Osteocyte (in vitro differentiated cells): ENCODE measurements around the gene KIF4A. TPM values are rescaled to one million over a fixed set of nuclear protein-coding genes. Genes with fewer than 3 reads are reported as not detected.

Experiments used
- DNase-seq: peaks from one replicate; pipeline ENCODE4 v3.0.0; 2021; ENCODE audit warnings: mixed read lengths; ENCODE audit not compliant: unreplicated experiment; ENCODE audit errors: extremely low spot score
- H3K27ac Mint-ChIP-seq: one replicate; pipeline ENCODE4 v1.8.0; 2021; ENCODE audit warnings: mild to moderate bottlenecking, mixed read lengths; ENCODE audit not compliant: unreplicated experiment
- H3K27me3 Mint-ChIP-seq: one replicate; pipeline ENCODE4 v1.8.0; 2021; ENCODE audit warnings: mixed read lengths; ENCODE audit not compliant: unreplicated experiment
- H3K36me3 Mint-ChIP-seq: one replicate; pipeline ENCODE4 v1.8.0; 2021; ENCODE audit warnings: mixed read lengths; ENCODE audit not compliant: unreplicated experiment
- H3K4me1 Mint-ChIP-seq: one replicate; pipeline ENCODE4 v1.8.0; 2021; ENCODE audit warnings: mixed read lengths; ENCODE audit not compliant: unreplicated experiment
- H3K4me3 Mint-ChIP-seq: one replicate; pipeline ENCODE4 v1.8.0; 2021; ENCODE audit warnings: mild to moderate bottlenecking, moderate library complexity, mixed read lengths; ENCODE audit not compliant: unreplicated experiment
- H3K9me3 Mint-ChIP-seq: one replicate; pipeline ENCODE4 v1.8.0; 2021; ENCODE audit warnings: mixed read lengths; ENCODE audit not compliant: unreplicated experiment
- CTCF ChIP-seq: fragments of 200-600 bp; sonication (generic); IDR thresholded peaks from 2 replicates; pipeline ENCODE4 v1.5.0; 2021; ENCODE audit warnings: antibody characterized with exemption, mild to moderate bottlenecking, moderate library complexity
- total RNA-seq: library from RNA; stranded (reverse); gene quantifications from 2 replicates; pipeline ENCODE4 v1.2.1, GENCODE V29; 2021

KIF4A gene
- total RNA-seq, 1 donor from 2014 or later: 6.1 TPM

- DNase-seq: no peak
- Mint-ChIP-seq H3K4me3 (no peak overlapping the region), H3K36me3 (peaks cover 2% of the 10 kb centered on the region), H3K27me3 (peaks cover 2% of the 10 kb centered on the region), H3K27ac (no peak overlapping the region), H3K9me3 (peaks cover 10% of the 10 kb centered on the region), H3K4me1 (no peaks in the 10 kb centered on the region)
- no peak for TF ChIP-seq CTCF
Measured at GRCh38 chrX:70247252-70247651, 42.7 kb upstream of the KIF4A start.

- no peak overlapping the region for H3K27ac Mint-ChIP-seq
- no peak for TF ChIP-seq CTCF
- H3K9me3 Mint-ChIP-seq: peaks cover 17% of the 10 kb centered on the region
- peaks cover 2% of the 10 kb centered on the region for H3K27me3 Mint-ChIP-seq
- H3K4me3 Mint-ChIP-seq: no peak overlapping the region
- H3K36me3 Mint-ChIP-seq: peaks cover 2% of the 10 kb centered on the region
- H3K4me1 Mint-ChIP-seq: no peaks in the 10 kb centered on the region
- DNase-seq: no peak
Measured at GRCh38 chrX:70252491-70252890, 37.4 kb upstream of the KIF4A start.

- DNase-seq: no peak
- Mint-ChIP-seq H3K4me1 (no peaks in the 10 kb centered on the region), H3K9me3 (peaks cover 17% of the 10 kb centered on the region), H3K27ac (no peak overlapping the region), H3K27me3 (peaks cover 2% of the 10 kb centered on the region), H3K36me3 (peaks cover 2% of the 10 kb centered on the region), H3K4me3 (no peak overlapping the region)
- TF ChIP-seq CTCF: no peak
Measured at GRCh38 chrX:70253377-70254062, 36.4 kb upstream of the KIF4A start.

- no peak overlapping the region for H3K27ac Mint-ChIP-seq
- H3K27me3 Mint-ChIP-seq: peaks cover 2% of the 10 kb centered on the region
- no peaks in the 10 kb centered on the region for H3K4me1 Mint-ChIP-seq
- no peak overlapping the region for H3K4me3 Mint-ChIP-seq
- peaks cover 2% of the 10 kb centered on the region for H3K36me3 Mint-ChIP-seq
- no peak for TF ChIP-seq CTCF
- H3K9me3 Mint-ChIP-seq: peaks cover 17% of the 10 kb centered on the region
- no peak for DNase-seq
Measured at GRCh38 chrX:70254063-70254400, 35.9 kb upstream of the KIF4A start.

- no peaks in the 10 kb centered on the region for H3K4me1 Mint-ChIP-seq
- no peak for DNase-seq
- H3K9me3 Mint-ChIP-seq: peaks cover 17% of the 10 kb centered on the region
- TF ChIP-seq CTCF: no peak
- H3K36me3 Mint-ChIP-seq: peaks cover 2% of the 10 kb centered on the region
- no peak overlapping the region for H3K27ac Mint-ChIP-seq
- H3K27me3 Mint-ChIP-seq: peaks cover 2% of the 10 kb centered on the region
- H3K4me3 Mint-ChIP-seq: no peak overlapping the region
Measured at GRCh38 chrX:70254909-70255308, 35.0 kb upstream of the KIF4A start.
